Astrocyte of the spinal cord (primary cell): ENCODE measurements around the gene ADAP1.

Source experiments
- DNase-seq: peaks from one replicate; pipeline ENCODE4 v3.0.0; 2011; ENCODE audit warnings: low read depth, low spot score
- H3K4me3 ChIP-seq: 2 replicates; pipeline ENCODE4 v1.5.1; 2011; ENCODE audit warnings: low read depth, mild to moderate bottlenecking, low read length, moderate library complexity
- CTCF ChIP-seq: IDR thresholded peaks from 2 replicates; pipeline ENCODE4 v1.5.1; 2012; ENCODE audit warnings: low read depth, mild to moderate bottlenecking, low read length, inconsistent platforms
- in situ Hi-C: cut with HindIII; loops from 2 replicates; pipeline ENCODE4 v1.10.0; 2017; ENCODE audit warnings: low sequenced_read_pairs

ADAP1 gene

DNA sequence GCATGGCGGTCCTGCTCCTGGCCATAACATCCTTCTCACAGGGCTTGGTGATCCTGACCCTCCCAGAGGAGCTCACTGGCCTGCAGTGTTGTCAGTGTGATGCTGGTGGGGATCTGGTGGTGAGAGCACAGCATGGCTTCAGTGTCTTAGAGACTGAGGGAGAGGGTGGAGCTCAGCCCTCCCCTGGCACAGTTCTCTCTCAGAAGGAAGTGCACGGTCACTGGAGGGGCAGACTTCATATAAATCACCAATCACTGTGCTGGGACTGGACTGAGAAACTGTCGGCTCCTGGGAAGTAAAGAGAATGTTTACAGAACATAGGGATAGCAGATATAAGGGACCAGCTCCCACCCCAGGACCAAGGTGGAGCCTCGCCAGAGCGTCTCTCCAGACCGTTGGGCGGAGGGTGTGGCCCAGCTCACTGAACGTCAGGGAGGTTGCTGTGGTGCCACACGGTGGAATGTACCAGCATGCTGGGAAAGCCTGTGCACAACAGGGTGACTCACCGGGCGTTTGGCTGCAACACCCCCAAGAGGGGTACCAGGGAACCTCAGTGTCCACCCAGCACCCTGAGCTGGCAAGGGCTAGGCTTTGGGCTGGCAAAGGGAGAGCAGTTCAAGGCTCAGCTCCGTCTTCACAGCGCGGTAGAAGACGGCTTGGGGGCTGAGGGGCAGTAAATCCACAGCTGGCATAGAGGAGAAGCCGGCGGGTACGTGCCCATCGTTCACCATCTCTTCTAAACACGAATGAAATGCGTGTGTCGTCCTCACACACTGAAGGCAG lies 86.9 kb downstream of the ADAP1 start:
- peak; percentile 17 for TF ChIP-seq CTCF
- peak; percentile 69 for DNase-seq
- in situ Hi-C loops = no loop called here
- H3K4me3 ChIP-seq = no peak overlapping the region

GRCh38 chr7:867001-867405 lies 87.5 kb downstream of the ADAP1 start:
- no peak for TF ChIP-seq CTCF
- no peak overlapping the region for H3K4me3 ChIP-seq
- peak; percentile 77 for DNase-seq
- in situ Hi-C loops = no loop called here

- DNase-seq = no peak
- H3K4me3 ChIP-seq = no peak overlapping the region
- in situ Hi-C loops = no loop called here
- TF ChIP-seq CTCF = no peak
Observed at GRCh38 chr7:865921-866320, 88.6 kb downstream of the ADAP1 start.

DNA sequence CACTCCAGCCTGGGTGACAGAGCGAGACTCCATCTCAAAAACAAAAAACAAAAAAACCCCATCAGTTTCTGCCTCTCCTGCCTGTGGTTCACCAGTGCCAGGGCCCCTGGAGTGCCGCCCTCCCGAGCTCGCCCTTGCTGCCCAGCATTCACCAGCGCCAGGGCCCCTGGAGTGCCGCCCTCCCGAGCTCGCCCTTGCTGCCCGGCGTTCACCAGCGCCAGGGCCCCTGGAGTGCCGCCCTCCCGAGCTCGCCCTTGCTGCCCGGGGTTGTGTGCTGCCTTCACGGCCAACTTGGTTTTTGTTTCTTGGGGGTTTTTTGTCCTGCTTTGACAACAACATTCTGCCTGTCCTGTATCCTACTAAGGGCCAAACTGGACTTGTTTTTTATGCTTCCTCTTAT lies 91.4 kb downstream of the ADAP1 start:
- DNase-seq = no peak
- H3K4me3 ChIP-seq = no peak overlapping the region
- in situ Hi-C loops = no loop called here
- TF ChIP-seq CTCF = no peak

DNA sequence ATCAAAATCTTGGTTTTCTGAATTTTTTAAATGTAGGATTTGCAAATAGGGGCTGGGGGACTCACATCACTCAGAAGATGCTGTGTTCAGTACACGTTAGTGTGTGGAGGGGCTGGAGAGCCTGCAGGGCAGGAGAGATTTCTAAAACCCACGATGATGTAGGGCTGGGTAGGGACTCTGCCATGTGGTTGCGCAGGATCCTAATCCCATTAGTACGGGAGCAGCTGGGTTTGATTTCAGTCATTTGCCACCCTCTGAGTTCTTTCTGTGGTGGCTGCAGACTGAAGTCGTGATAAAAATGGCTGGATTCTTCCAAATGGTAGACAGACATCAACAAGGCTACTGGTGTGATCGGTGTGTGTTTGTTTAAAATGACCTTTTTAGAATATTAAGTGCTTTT lies 92.3 kb downstream of the ADAP1 start:
- in situ Hi-C loops = no loop called here
- no peak for DNase-seq
- no peak for TF ChIP-seq CTCF
- no peak overlapping the region for H3K4me3 ChIP-seq

GRCh38 chr7:861222-861621 lies 93.3 kb downstream of the ADAP1 start:
- in situ Hi-C loops = no loop called here
- no peak for TF ChIP-seq CTCF
- H3K4me3 ChIP-seq = no peak overlapping the region
- DNase-seq = no peak
